ENCODE results near the gene FOXJ2. TPM values are rescaled to one million over a fixed set of nuclear protein-coding genes. Genes with fewer than 3 reads are reported as not detected.
"Not testable (repeated sequence)": the region's sequence is repeated elsewhere in the genome, so short reads cannot be mapped to it uniquely, and the experiment has no call there.

FOXJ2 gene
- total RNA-seq, 4 donors from 2014 or later: 19.4 to 27.2 (median 23.5) TPM

DNA sequence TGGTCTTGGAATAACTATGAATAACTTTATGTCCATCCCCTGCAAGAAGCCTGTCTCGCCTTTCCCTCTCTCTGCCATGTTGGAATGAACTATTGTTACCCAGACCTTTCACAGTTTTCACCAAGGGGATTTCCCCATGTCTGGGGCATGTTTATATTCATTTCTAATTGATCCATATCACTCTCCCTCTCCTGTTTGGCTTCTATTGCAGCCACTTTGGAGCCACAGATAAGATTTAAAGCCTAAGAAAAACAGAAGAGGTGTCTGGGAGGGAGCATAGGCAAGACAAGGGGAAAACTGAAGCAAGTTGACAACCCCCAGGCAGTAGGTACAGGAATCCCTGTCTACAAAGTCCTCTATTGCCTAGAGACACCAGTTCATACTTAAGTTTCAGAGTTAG, 41.0 kb upstream of the FOXJ2 start:
- TF ChIP-seq POLR2A (IDR thresholded peaks at IDR 0.05): no peak
- TF ChIP-seq, protein P1, sequence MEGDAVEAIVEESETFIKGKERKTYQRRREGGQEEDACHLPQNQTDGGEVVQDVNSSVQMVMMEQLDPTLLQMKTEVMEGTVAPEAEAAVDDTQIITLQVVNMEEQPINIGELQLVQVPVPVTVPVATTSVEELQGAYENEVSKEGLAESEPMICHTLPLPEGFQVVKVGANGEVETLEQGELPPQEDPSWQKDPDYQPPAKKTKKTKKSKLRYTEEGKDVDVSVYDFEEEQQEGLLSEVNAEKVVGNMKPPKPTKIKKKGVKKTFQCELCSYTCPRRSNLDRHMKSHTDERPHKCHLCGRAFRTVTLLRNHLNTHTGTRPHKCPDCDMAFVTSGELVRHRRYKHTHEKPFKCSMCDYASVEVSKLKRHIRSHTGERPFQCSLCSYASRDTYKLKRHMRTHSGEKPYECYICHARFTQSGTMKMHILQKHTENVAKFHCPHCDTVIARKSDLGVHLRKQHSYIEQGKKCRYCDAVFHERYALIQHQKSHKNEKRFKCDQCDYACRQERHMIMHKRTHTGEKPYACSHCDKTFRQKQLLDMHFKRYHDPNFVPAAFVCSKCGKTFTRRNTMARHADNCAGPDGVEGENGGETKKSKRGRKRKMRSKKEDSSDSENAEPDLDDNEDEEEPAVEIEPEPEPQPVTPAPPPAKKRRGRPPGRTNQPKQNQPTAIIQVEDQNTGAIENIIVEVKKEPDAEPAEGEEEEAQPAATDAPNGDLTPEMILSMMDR (IDR thresholded peaks at IDR 0.05): no peak
- intact Hi-C loops (cut with DNase I; ENCODE audit: low total_unique reads): loop anchor here (10.0 kb wide), 1 partner anchor 57 kb away; the partner anchor contains the start of gene SLC2A3
- WGBS, 2 donors: 77 to 85% methylated on average over 1 of the region's 1 CpG
- no peak overlapping the region for H3K4me3 ChIP-seq (ENCODE audit: low read depth, poor library complexity, severe bottlenecking)
- DNase-seq (ENCODE audit: low spot score in 2 of 2): no peak

DNA sequence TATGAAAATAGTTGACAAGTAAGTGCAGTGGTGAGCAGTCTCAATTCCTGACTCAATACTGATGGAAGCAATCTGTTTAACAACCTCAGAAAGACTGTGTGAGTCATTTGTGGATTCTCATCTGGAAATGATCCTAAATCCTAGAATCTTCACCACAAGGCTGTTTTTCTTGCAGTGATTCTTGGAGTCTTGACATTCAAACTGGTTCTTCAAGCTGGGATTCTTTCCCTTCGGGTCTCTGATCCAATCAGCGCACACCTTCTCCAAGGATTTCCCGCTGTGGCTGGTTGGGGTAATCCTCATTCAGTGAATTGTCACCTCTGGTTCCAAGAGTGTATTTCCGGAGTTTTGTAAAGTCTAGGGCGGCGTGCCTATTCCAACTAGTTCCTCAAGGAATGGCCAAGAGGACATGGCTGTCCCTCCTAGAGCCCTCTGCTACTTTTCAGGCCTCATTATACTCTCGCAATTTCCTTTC, 37.7 kb upstream of the FOXJ2 start:
- intact Hi-C loops (cut with DNase I; ENCODE audit: low total_unique reads): loop anchor here (5.0 to 10.0 kb wide), 2 partner anchors 60 to 132 kb away; partner anchors contain the start of gene SLC2A3
- WGBS, 2 donors: 43 to 46% methylated on average over 7 of the region's 7 CpGs

DNA sequence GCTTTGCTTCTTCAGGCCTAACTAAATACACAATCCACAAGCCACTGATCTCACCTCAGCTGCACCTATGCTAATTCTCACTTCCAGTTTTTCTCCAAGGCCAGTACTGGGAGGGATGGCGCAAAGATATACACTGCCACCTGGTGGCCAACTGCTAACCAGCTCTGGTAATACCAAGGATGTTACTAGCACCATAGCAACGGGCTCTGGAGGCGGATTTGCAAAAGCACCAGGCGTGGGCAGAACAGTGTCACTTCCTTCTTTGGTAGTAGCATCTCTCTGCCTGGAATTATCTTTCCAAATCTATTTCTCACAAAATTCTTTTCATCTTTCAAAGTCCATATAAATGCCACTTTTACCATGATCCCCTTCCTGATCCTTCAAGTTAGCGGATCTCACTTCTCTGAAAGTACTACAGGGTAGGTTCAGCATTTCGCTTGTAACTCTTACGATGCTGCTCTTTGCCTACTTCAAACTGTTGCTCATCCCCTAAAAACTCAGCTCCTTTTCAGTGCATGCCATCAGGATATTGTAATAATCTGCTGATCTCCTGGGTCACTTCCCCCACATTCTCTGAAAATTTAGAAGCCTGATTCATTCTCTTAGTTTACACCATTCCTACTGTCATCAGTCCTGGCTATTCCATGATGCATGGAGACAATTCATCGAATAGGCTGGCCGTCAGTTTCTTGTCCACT, 37.1 kb upstream of the FOXJ2 start:
- peak; percentile 84 to 95 for DNase-seq (ENCODE audit: low spot score in 2 of 2)
- H3K4me3 ChIP-seq (ENCODE audit: low read depth, poor library complexity, severe bottlenecking): no peak overlapping the region
- 32 to 41% methylated on average over 9 of the region's 9 CpGs for WGBS, 2 donors
- no peak for TF ChIP-seq POLR2A (IDR thresholded peaks at IDR 0.05)
- TF ChIP-seq, protein P1 (IDR thresholded peaks at IDR 0.05): peak in 1 of 3 donors; percentile 74
- intact Hi-C loops (cut with DNase I; ENCODE audit: low total_unique reads): loop anchor here (5.0 to 10.0 kb wide), 2 partner anchors 61 to 133 kb away; partner anchors contain the start of gene SLC2A3

More for the DNA sequence above, 37.7 kb upstream of the FOXJ2 start:
- no peak overlapping the region for H3K4me3 ChIP-seq (ENCODE audit: low read depth, poor library complexity, severe bottlenecking)
- DNase-seq (ENCODE audit: low spot score in 2 of 2): no peak
- no peak for TF ChIP-seq POLR2A (IDR thresholded peaks at IDR 0.05)
- TF ChIP-seq, protein P1 (IDR thresholded peaks at IDR 0.05): no peak

DNA sequence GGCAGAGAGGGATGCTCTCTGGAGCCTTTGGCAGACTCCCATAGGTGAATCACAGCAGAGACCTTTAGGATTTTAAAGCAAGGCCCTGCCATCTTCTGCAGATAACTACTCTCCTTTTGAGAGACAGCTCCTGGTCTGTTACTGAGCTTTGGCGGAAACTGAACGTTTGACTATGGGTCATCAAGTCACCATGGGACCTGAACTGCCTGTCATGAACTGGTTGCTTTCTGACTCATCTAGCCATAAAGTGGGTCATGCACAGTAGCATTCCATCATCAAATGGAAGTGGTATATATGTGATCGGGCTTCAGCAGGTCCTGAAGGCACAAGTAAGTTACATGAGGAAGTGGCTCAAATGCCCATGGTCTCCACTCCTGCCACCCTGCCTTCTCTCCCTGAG, 31.7 kb upstream of the FOXJ2 start:
- DNase-seq (ENCODE audit: low spot score in 2 of 2); H3K4me3 ChIP-seq (ENCODE audit: low read depth, poor library complexity, severe bottlenecking); intact Hi-C loops (cut with DNase I; ENCODE audit: low total_unique reads): not testable (repeated sequence)
- 78 to 92% methylated on average over 3 of the region's 3 CpGs for WGBS, 2 donors

DNA sequence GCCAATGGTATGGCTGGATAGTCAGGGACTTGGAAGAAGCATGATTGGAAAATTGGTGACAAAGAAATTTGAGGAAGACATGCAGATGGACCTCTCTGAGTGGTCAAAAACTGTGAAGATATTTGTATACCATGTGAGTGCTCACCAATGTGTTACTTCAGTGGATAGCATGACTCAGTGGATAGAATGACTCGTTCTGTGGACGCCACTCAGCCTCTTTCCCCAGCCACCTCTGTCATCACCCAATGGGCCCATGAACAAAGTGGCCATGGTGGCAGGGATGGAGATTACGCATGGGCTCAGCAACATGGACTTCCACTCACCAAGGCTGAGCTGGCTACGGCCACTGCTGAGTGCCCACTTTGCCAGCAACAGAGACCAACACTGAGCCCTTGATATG, 31.0 kb upstream of the FOXJ2 start:
- intact Hi-C loops (cut with DNase I; ENCODE audit: low total_unique reads); H3K4me3 ChIP-seq (ENCODE audit: low read depth, poor library complexity, severe bottlenecking); DNase-seq (ENCODE audit: low spot score in 2 of 2): not testable (repeated sequence)
- 82 to 90% methylated on average over 4 of the region's 4 CpGs for WGBS, 2 donors

DNA sequence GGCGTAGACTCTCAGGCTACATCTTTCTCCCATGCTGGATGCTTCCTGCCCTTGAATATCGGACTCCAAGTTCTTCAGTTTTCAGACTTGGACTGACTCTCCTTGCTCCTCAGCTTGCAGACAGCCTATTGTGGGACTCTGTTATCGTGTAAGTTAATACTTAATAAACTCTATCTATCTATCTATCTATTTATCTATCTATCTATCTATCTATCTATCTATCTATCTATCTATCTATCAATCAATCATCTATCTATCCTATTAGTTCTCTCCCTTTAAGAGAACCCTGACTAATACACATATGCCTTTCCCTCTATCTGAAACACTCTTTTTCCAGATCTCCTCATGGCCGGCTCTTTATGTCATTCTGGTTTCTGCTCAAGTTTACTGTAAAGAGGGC, 27.6 kb upstream of the FOXJ2 start:
- WGBS, 2 donors: 88 to 92% methylated on average over 4 of the region's 4 CpGs
- intact Hi-C loops (cut with DNase I; ENCODE audit: low total_unique reads); H3K4me3 ChIP-seq (ENCODE audit: low read depth, poor library complexity, severe bottlenecking); DNase-seq (ENCODE audit: low spot score in 2 of 2): not testable (repeated sequence)

DNA sequence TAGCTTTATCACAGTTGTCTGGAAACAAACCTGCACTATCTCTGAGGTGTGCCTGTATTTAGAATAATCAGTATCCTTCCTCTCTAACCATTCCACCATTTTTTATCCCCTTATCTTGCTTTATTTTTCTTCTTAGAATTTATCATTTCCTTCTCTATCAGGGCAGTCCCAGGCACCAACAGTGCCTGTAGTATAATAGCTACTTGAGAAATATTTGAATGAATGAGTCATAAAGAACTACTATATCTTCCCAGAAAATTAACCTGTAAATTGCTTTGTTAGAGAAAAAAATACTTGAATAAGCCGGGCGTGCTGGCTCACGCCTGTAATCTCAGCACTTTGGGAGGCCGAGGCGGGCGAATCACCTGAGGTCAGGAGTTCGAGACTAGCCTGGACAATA, 21.2 kb upstream of the FOXJ2 start:
- WGBS, 2 donors: 53 to 55% methylated on average over 7 of the region's 7 CpGs
- intact Hi-C loops (cut with DNase I; ENCODE audit: low total_unique reads): no loop called here
- TF ChIP-seq, protein P1 (IDR thresholded peaks at IDR 0.05): no peak
- TF ChIP-seq POLR2A (IDR thresholded peaks at IDR 0.05): no peak
- no peak overlapping the region for H3K4me3 ChIP-seq (ENCODE audit: low read depth, poor library complexity, severe bottlenecking)
- DNase-seq (ENCODE audit: low spot score in 2 of 2): no peak

Data from lower leg skin (tissue), 4 donors.